ENCODE data around the gene PLCB2.

DNA sequence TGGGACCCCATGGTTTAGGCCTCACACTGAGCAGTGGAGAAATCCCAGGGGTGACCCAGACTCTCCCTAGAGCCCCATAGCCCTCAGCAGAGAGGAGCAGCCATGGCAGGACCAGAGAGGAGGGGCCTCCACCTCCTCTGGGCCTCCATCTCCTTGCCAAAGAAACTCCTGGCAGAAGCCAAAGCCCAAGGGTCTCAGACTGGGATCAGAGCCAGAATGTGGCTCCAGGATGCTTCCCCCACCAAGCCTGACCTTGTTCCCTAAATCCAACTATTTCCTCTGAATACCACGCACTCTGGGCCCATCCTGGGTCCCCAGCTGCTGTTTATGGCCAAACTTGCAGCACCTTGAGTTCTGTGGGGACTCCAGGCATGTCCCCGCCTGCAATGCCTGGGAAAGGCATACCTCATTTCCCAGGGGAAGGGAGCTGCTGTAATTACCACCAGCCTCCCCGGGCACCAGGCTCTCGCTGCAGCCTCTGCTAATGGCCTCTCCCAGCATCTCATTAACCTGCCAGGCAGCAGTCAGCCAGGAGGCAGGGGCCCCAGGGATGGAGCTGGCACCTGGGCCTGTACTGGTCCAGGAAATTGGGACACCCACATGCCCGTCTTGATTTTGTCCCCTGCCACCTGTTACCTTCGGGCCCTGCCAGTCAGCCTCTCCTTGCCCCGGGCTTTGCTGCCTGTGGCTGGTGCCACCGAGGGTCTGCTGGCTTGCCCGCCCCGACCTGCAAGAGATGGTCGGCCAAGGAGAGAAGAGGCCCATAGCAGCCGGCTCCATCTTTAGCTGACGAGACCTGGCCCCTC is 28.4 kb upstream of the PLCB2 start:
- TF ChIP-seq POLR2A (IDR thresholded peaks at IDR 0.05; ENCODE audit: low read length) (no peak), GATA1 (IDR thresholded peaks at IDR 0.05; ENCODE audit: low read depth, low read length) (no peak)

Data from erythroblast (primary cell).